ENCODE measurements around the gene DLK1. TPM values are rescaled to one million over a fixed set of nuclear protein-coding genes. Genes with fewer than 3 reads are reported as not detected.

The DLK1 gene
- total and polyA plus RNA-seq, 10 donors = 0.17 to 0.79 (median 0.38) TPM; not detected in 7

DNA sequence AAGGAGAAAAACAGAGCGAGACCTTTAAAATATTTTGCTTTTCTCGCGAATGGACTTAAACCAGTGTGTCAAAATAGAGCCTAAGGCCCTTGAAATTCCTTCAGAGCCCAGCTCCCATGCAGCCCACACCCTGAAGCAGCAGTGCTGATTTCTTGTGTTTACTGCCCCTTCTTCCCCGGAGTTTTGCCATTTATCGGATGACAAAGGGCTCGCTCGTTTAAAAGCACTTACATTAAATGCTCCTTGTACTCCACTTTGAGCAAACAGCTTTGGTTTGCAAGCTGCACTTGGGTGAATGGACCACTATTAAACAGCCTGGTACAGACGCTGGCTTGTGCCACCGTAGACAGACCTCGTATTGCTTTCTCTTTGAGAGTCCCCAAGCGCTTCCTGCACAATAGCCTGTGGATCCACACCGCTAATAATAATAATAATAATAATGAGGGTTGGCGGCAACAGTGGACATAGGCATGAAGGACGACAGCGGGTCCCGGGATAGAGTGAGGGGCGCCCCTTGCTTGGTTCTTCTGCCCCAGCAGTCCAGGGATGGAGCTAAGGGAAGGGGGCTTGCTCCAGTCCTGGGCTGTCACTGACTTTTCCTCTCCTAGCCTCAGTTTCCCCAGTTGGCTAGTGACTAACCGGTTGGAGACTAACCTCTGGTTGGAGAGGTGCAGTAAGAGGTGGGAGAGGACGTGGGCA lies 6.6 kb downstream of the DLK1 start:
- WGBS, 5 donors = 74 to 85% (median 82%) methylated on average over 19 of the region's 19 CpGs
- intact Hi-C loops (cut with DNase I; ENCODE audit: low total_unique reads) = no loop called here
- Histone ChIP-seq H3K27ac (no peak overlapping the region), H3K4me3 (no peak overlapping the region), H3K4me1 (no peaks in the 10 kb centered on the region), H3K27me3 (replicated peaks in 1 of 7) (peaks cover 0 to 30% (median 16%) of the 10 kb centered on the region in 7 donors), H3K9me3 (no peaks in the 10 kb centered on the region), H3K36me3 (no peaks in the 10 kb centered on the region)
- no peak for TF ChIP-seq POLR2AphosphoS5 (IDR thresholded peaks at IDR 0.05)
- TF ChIP-seq, protein P1, sequence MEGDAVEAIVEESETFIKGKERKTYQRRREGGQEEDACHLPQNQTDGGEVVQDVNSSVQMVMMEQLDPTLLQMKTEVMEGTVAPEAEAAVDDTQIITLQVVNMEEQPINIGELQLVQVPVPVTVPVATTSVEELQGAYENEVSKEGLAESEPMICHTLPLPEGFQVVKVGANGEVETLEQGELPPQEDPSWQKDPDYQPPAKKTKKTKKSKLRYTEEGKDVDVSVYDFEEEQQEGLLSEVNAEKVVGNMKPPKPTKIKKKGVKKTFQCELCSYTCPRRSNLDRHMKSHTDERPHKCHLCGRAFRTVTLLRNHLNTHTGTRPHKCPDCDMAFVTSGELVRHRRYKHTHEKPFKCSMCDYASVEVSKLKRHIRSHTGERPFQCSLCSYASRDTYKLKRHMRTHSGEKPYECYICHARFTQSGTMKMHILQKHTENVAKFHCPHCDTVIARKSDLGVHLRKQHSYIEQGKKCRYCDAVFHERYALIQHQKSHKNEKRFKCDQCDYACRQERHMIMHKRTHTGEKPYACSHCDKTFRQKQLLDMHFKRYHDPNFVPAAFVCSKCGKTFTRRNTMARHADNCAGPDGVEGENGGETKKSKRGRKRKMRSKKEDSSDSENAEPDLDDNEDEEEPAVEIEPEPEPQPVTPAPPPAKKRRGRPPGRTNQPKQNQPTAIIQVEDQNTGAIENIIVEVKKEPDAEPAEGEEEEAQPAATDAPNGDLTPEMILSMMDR (IDR thresholded peaks at IDR 0.05 in 8 of 11, conservative IDR thresholded peaks at IDR 0.05 in 3 of 11) = no peak
- no peak for TF ChIP-seq POLR2A (IDR thresholded peaks at IDR 0.05)
- DNase-seq = no peak

DNA sequence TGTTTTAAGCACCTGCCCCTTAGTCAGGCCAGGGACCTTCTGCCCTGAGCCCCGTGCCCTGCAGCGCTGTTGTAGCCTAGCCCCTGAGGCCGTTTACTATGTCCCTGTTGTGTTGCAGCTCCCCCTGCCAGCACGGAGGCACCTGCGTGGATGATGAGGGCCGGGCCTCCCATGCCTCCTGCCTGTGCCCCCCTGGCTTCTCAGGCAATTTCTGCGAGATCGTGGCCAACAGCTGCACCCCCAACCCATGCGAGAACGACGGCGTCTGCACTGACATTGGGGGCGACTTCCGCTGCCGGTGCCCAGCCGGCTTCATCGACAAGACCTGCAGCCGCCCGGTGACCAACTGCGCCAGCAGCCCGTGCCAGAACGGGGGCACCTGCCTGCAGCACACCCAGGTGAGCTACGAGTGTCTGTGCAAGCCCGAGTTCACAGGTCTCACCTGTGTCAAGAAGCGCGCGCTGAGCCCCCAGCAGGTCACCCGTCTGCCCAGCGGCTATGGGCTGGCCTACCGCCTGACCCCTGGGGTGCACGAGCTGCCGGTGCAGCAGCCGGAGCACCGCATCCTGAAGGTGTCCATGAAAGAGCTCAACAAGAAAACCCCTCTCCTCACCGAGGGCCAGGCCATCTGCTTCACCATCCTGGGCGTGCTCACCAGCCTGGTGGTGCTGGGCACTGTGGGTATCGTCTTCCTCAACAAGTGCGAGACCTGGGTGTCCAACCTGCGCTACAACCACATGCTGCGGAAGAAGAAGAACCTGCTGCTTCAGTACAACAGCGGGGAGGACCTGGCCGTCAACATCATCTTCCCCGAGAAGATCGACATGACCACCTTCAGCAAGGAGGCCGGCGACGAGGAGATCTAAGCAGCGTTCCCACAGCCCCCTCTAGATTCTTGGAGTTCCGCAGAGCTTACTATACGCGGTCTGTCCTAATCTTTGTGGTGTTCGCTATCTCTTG lies 7.6 kb downstream of the DLK1 start:
- Histone ChIP-seq H3K4me3 (no peak overlapping the region), H3K27ac (no peak overlapping the region), H3K27me3 (replicated peaks in 1 of 7) (peaks cover 0 to 19% (median 9%) of the 10 kb centered on the region in 7 donors), H3K9me3 (no peaks in the 10 kb centered on the region), H3K4me1 (no peaks in the 10 kb centered on the region), H3K36me3 (no peaks in the 10 kb centered on the region)
- TF ChIP-seq POLR2AphosphoS5 (IDR thresholded peaks at IDR 0.05) (no peak), POLR2A (IDR thresholded peaks at IDR 0.05) (no peak)
- TF ChIP-seq, protein P1 (IDR thresholded peaks at IDR 0.05 in 8 of 11, conservative IDR thresholded peaks at IDR 0.05 in 3 of 11) = no peak
- peak; percentile 69 for DNase-seq
- 92 to 95% (median 93%) methylated on average over 25 to 52 of the region's 52 CpGs for WGBS, 5 donors
- intact Hi-C loops (cut with DNase I; ENCODE audit: low total_unique reads) = no loop called here

DNA sequence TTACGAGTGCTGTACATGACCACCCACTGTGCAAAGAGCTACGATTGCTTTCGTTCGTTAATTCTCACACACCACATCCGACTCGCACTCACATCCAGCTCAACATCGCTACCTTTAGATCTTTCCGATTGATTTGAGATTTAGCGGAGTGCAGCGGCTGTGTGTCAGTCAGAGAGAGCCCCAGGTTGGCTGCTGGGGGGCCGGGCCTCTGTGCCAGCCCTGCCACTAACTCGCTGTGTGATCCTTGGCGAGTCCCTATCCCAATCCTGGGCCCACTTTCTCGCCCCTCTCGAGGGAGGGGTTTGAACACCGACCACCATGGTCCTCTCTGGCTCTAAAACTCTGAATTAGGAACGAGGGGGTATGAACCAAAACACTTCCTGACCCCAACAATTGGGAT lies 8.6 kb downstream of the DLK1 start:
- no peak overlapping the region for H3K27ac ChIP-seq
- TF ChIP-seq POLR2A (IDR thresholded peaks at IDR 0.05) = no peak
- TF ChIP-seq, protein P1 (IDR thresholded peaks at IDR 0.05 in 8 of 11, conservative IDR thresholded peaks at IDR 0.05 in 3 of 11) = no peak
- TF ChIP-seq POLR2AphosphoS5 (IDR thresholded peaks at IDR 0.05) = no peak
- peaks cover 0 to 10% (median 1%) of the 10 kb centered on the region in 7 donors for H3K27me3 ChIP-seq (replicated peaks in 1 of 7)
- intact Hi-C loops (cut with DNase I; ENCODE audit: low total_unique reads) = no loop called here
- no peaks in the 10 kb centered on the region for H3K36me3 ChIP-seq
- no peaks in the 10 kb centered on the region for H3K9me3 ChIP-seq
- WGBS, 5 donors = 83 to 95% (median 92%) methylated on average over 17 of the region's 17 CpGs
- H3K4me3 ChIP-seq = no peak overlapping the region
- no peaks in the 10 kb centered on the region for H3K4me1 ChIP-seq
- DNase-seq = peak; percentile 36

Measured in spleen (tissue), 11 donors.